IMR-90 (cell line): ENCODE results near the gene RARS2. TPM values are rescaled to one million over a fixed set of nuclear protein-coding genes. Genes with fewer than 3 reads are reported as not detected.

ENCODE experiments used
- ATAC-seq: fragments of 200-7000 bp; cut with Tn5 transposase; 2 replicates; pipeline ENCODE4 v1.9.1; 2020; ENCODE audit warnings: low read depth, mild to moderate bottlenecking, moderate library complexity
- BruUV-seq: library from RNA; stranded (reverse); fragments of 400-500 nt; replicated peaks from 2 replicates; lab custom pipeline; 2021; lab: Mats Ljungman, UMichigan
- CTCF ChIA-PET: fragments of 300-600 bp; formaldehyde crosslinking; extraction: SDS; loops from one replicate; lab custom pipeline; 2021; ENCODE audit warnings: antibody characterized with exemption; lab: Yijun Ruan, JAX
- POLR2A ChIA-PET: fragments of 300-600 bp; sonication (Branson Sonifier 250); formaldehyde crosslinking; loops from one replicate; lab custom pipeline; 2022; ENCODE audit warnings: antibody characterized with exemption; ENCODE audit not compliant: unreplicated experiment; lab: Charles Lee
- DNase-seq: peaks from one replicate; pipeline ENCODE4 v3.0.0; 2013
- H2AFZ ChIP-seq: replicated peaks from 2 replicates; pipeline ENCODE3; 2013; ENCODE audit warnings: low read length, mild to moderate bottlenecking; ENCODE audit not compliant: poor library complexity
- H2AK5ac ChIP-seq: 2 replicates; pipeline ENCODE4 v1.6.1; 2013; ENCODE audit warnings: low read depth, low read length, inconsistent platforms
- H2AK9ac ChIP-seq: replicated peaks from 2 replicates; pipeline ENCODE3; 2013; ENCODE audit warnings: mild to moderate bottlenecking, low read depth, low read length, moderate library complexity; ENCODE audit not compliant: poor library complexity
- H2BK120ac ChIP-seq: 2 replicates; pipeline ENCODE4 v1.6.1; 2013; ENCODE audit warnings: low read depth, low read length, inconsistent platforms
- H2BK15ac ChIP-seq: 3 replicates; pipeline ENCODE4 v1.6.1; 2013; ENCODE audit warnings: low read depth, low read length, inconsistent platforms
- H2BK20ac ChIP-seq: 2 replicates; pipeline ENCODE4 v1.6.1; 2013; ENCODE audit warnings: low read depth, mild to moderate bottlenecking, inconsistent platforms, low read length, moderate library complexity
- H2BK5ac ChIP-seq: 2 replicates; pipeline ENCODE4 v1.6.1; 2013; ENCODE audit warnings: mild to moderate bottlenecking, low read depth, low read length, inconsistent platforms; ENCODE audit not compliant: poor library complexity, severe bottlenecking
- H3K14ac ChIP-seq: replicated peaks from 2 replicates; pipeline ENCODE4 v1.6.1; 2013; ENCODE audit warnings: low read depth, low read length, inconsistent platforms
- H3K18ac ChIP-seq: 2 replicates; pipeline ENCODE4 v1.6.1; 2013; ENCODE audit warnings: low read depth, low read length, control low read depth
- H3K23ac ChIP-seq: 2 replicates; pipeline ENCODE4 v1.6.1; 2013; ENCODE audit warnings: low read depth, low read length, inconsistent platforms
- H3K27ac ChIP-seq: 2 replicates; pipeline ENCODE4 v1.5.1; 2013; ENCODE audit warnings: mild to moderate bottlenecking, control low read depth, low read length; ENCODE audit not compliant: insufficient read depth
- H3K27me3 ChIP-seq: 2 replicates; pipeline ENCODE4 v1.6.1; 2013; ENCODE audit warnings: low read length; ENCODE audit not compliant: control insufficient read depth, insufficient read depth
- H3K36me3 ChIP-seq: 2 replicates; pipeline ENCODE4 v1.6.1; 2013; ENCODE audit warnings: low read length, mixed read lengths; ENCODE audit not compliant: control insufficient read depth, insufficient read depth
- H3K4ac ChIP-seq: 2 replicates; pipeline ENCODE4 v1.6.1; 2013; ENCODE audit warnings: low read depth, low read length, inconsistent platforms
- H3K4me1 ChIP-seq: 2 replicates; pipeline ENCODE4 v1.6.1; 2013; ENCODE audit warnings: low read length, mixed read lengths; ENCODE audit not compliant: control insufficient read depth, insufficient read depth
- H3K4me2 ChIP-seq: 2 replicates; pipeline ENCODE4 v1.6.1; 2013; ENCODE audit warnings: low read depth, mild to moderate bottlenecking, control low read depth, low read length, moderate library complexity
- H3K4me3 ChIP-seq: 2 replicates; pipeline ENCODE4 v1.5.1; 2013; ENCODE audit warnings: low read depth, mild to moderate bottlenecking, control low read depth, low read length, moderate library complexity; ENCODE audit not compliant: insufficient read depth
- H3K56ac ChIP-seq: 2 replicates; pipeline ENCODE4 v1.6.1; 2013; ENCODE audit warnings: low read length, inconsistent platforms; ENCODE audit not compliant: insufficient read depth; ENCODE audit errors: extremely low read depth
- H3K79me1 ChIP-seq, 2 experiments: 2 replicates each; pipeline ENCODE4 v1.6.1; 2013; ENCODE audit warnings: low read length in 2 of 2, inconsistent platforms in 1 of 2, low read depth in 1 of 2
- H3K9ac ChIP-seq: 2 replicates; pipeline ENCODE4 v1.6.1; 2013; ENCODE audit warnings: low read depth, low read length, control low read depth
- H3K9me1 ChIP-seq: 2 replicates; pipeline ENCODE4 v1.6.1; 2013; ENCODE audit warnings: low read length, inconsistent platforms; ENCODE audit not compliant: insufficient read depth
- H3K9me3 ChIP-seq: 2 replicates; pipeline ENCODE4 v1.6.1; 2013; ENCODE audit warnings: low read length; ENCODE audit not compliant: control insufficient read depth, insufficient read depth
- H4K20me1 ChIP-seq: 2 replicates; pipeline ENCODE4 v1.6.1; 2013; ENCODE audit warnings: low read length, inconsistent platforms; ENCODE audit not compliant: insufficient read depth
- H4K5ac ChIP-seq: 2 replicates; pipeline ENCODE4 v1.6.1; 2013; ENCODE audit warnings: mild to moderate bottlenecking, low read depth, low read length, control low read depth
- H4K8ac ChIP-seq, 2 experiments: 2 replicates each; pipeline ENCODE4 v1.6.1; 2013; ENCODE audit warnings: low read depth in 2 of 2, low read length in 2 of 2, control low read depth in 1 of 2, inconsistent platforms in 1 of 2
- H4K91ac ChIP-seq: 2 replicates; pipeline ENCODE4 v1.6.1; 2013; ENCODE audit warnings: low read depth, low read length, inconsistent platforms; ENCODE audit not compliant: insufficient read depth
- BHLHE40 ChIP-seq: fragments of 150-350 bp; IDR thresholded peaks from 2 replicates; pipeline ENCODE4 v1.6.1; 2016; ENCODE audit warnings: mild to moderate bottlenecking, low read depth, low read length
- MAFK ChIP-seq: IDR thresholded peaks from 2 replicates; pipeline ENCODE4 v1.6.1; 2012; ENCODE audit warnings: low read depth, low read length, improper control_type of control experiment
- MXI1 ChIP-seq: IDR thresholded peaks from 2 replicates; pipeline ENCODE4 v1.6.1; 2012; ENCODE audit warnings: low read depth, mild to moderate bottlenecking, low read length, moderate library complexity, borderline replicate concordance
- RAD21 ChIP-seq: IDR thresholded peaks from 2 replicates; pipeline ENCODE4 v1.6.1; 2012; ENCODE audit warnings: low read length, improper control_type of control experiment
- WGBS, 2 experiments: methylation state at CpG; one replicate each; pipeline versions ENCODE4 v1.1.5 to v1.1.7; 2013; ENCODE audit warnings: missing lambda C conversion rate in 2 of 2; ENCODE audit not compliant: insufficient read length in 1 of 2; ENCODE audit errors: extremely low coverage in 2 of 2; 5-methylcytosine and 5-hydroxymethylcytosine counted together
- dilution Hi-C: fragments of 300-500 bp; cut with HindIII; formaldehyde crosslinking; loops from one replicate; pipeline ENCODE4 v1.14.3; 2018; ENCODE audit warnings: low sequenced_read_pairs; ENCODE audit not compliant: unreplicated experiment
- in situ Hi-C: fragments of 300-500 bp; cut with MboI; formaldehyde crosslinking; loops from 3 replicates; pipeline ENCODE4 v1.14.3; 2019; ENCODE audit warnings: low sequenced_read_pairs, inconsistent platforms, mixed read lengths
- intact Hi-C: fragments of 100-400 bp; cut with micrococcal nuclease; formaldehyde crosslinking; loops from 2 replicates; pipeline ENCODE4 v1.10.0; 2022
- polyA plus RNA-seq, 3 experiments: library from polyadenylated mRNA; depleted of rRNA; stranded (reverse); fragments of >200 nt; gene quantifications; 2 replicates each; pipeline ENCODE4 v1.2.3, GENCODE V29; 2012; ENCODE audit warnings: low replicate concordance in 1 of 3
- total RNA-seq: library from RNA; depleted of rRNA; stranded (reverse); fragments of >200 nt; gene quantifications from 2 replicates; pipeline ENCODE4 v1.2.3, GENCODE V29; 2012
- TF ChIP-seq, protein P1 (sequence below): fragments of 150-350 bp; IDR thresholded peaks from 2 replicates; pipeline ENCODE4 v1.6.1; 2017; ENCODE audit warnings: mild to moderate bottlenecking, antibody characterized with exemption, low read length, low read depth

Gene RARS2
- total and polyA plus RNA-seq, 2 of the 4 experiments (the other 2 are of a cell fraction), result 19.9 to 33.0 TPM

DNA sequence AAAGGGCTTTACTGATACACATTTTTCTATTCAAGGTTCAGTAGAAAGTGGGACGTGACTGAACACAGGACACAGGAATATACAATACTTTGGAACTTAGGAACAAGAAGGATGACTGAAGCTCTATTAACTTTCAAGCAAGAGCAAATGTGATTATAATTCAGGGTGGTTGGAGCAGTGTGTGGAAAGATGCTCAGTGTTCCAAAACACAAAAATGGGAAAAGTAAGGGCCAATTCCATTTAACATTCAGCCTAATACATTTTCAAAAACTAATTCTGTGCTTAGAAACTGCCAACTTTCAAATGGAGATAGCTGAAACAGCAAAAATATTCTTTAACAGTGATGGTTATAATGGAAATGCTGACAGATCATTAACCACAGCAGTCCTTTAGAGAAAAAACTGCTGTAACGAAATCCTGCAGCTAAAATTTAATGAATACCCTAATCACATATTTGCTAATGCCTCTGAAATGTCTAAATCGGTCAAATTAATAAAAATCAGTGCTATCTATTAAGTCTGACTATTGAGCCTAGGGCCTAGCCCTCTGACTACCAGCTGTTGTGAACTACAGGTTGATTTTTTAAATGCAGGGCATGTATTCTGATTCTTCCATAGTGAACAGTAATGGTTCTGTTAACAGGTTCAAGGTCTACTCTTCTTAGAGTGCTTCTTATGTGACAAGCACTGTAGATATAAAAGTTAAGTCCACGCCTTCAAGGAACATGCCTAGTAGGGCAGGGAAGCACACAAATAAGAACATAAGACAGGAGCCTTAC lies 45.9 kb downstream of the RARS2 start:
- H2BK5ac ChIP-seq, result no peak overlapping the region
- no peak for ATAC-seq
- H4K20me1 ChIP-seq, result no peaks in the 10 kb centered on the region; the same call in 1 of the 2 replicates
- no peak overlapping the region for H3K9ac ChIP-seq
- peaks cover 6% of the 10 kb centered on the region; the same call in 1 of the 2 replicates for H3K9me1 ChIP-seq
- TF ChIP-seq RAD21, result no peak
- TF ChIP-seq MXI1, result no peak
- TF ChIP-seq, protein P1, sequence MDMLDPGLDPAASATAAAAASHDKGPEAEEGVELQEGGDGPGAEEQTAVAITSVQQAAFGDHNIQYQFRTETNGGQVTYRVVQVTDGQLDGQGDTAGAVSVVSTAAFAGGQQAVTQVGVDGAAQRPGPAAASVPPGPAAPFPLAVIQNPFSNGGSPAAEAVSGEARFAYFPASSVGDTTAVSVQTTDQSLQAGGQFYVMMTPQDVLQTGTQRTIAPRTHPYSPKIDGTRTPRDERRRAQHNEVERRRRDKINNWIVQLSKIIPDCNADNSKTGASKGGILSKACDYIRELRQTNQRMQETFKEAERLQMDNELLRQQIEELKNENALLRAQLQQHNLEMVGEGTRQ, result no peak
- TF ChIP-seq MAFK, result peak; percentile 46; the same call in 1 of the 2 replicates
- no peak for TF ChIP-seq BHLHE40
- in situ Hi-C loops, result no loop called here
- no peaks in the 10 kb centered on the region for H3K27me3 ChIP-seq
- H4K91ac ChIP-seq, result no peak overlapping the region
- CTCF ChIA-PET, result no interaction called here
- H3K18ac ChIP-seq, result no peak overlapping the region
- H3K4me3 ChIP-seq, result no peak overlapping the region
- no CpG with 5 or more reads among the region's 4 CpGs for WGBS, 2 experiments
- POLR2A ChIA-PET, result no interaction called here
- H3K14ac ChIP-seq, result no peak overlapping the region
- intact Hi-C loops, result no loop called here
- no peaks in the 10 kb centered on the region for H3K4me1 ChIP-seq
- no peak overlapping the region for H3K56ac ChIP-seq
- H2BK120ac ChIP-seq, result no peak overlapping the region
- DNase-seq, result no peak
- peaks cover 18 to 19% of the 10 kb centered on the region in 2 experiments for H3K79me1 ChIP-seq
- dilution Hi-C loops, result no loop called here
- peaks cover 2% of the 10 kb centered on the region for H3K9me3 ChIP-seq
- H3K36me3 ChIP-seq, result peaks cover 46% of the 10 kb centered on the region
- no peak overlapping the region for H4K5ac ChIP-seq
- H2AK5ac ChIP-seq, result no peak overlapping the region
- no peak overlapping the region for H2BK20ac ChIP-seq
- no peak overlapping the region for H2AK9ac ChIP-seq
- no peak overlapping the region for H3K27ac ChIP-seq
- no peak overlapping the region for H2BK15ac ChIP-seq
- H3K23ac ChIP-seq, result no peak overlapping the region
- H2AFZ ChIP-seq, result no peak overlapping the region
- H3K4me2 ChIP-seq, result no peak overlapping the region
- no peak overlapping the region for H4K8ac ChIP-seq
- H3K4ac ChIP-seq, result no peak overlapping the region
- no TSS peak for BruUV-seq
